HCT116 (cell line): Measurements from ENCODE around the gene TMEM266. TPM values are rescaled to one million over a fixed set of nuclear protein-coding genes. Genes with fewer than 3 reads are reported as not detected.

Experiments used
- ATAC-seq: fragments of 200-7000 bp; cut with Tn5 transposase; 2 replicates; pipeline ENCODE4 v1.9.1; 2020; ENCODE audit warnings: mild to moderate bottlenecking, moderate library complexity
- BruUV-seq: library from RNA; stranded (reverse); fragments of 400-500 nt; replicated peaks from 2 replicates; lab custom pipeline; 2021; lab: Mats Ljungman, UMichigan
- CTCF ChIA-PET: fragments of 300-600 bp; sonication (Branson Sonifier 250); formaldehyde crosslinking; loops from one replicate; lab custom pipeline; 2021; ENCODE audit warnings: antibody characterized with exemption; lab: Charles Lee
- POLR2A ChIA-PET: fragments of 300-600, 350-600 bp; sonication (Branson Sonifier 250); formaldehyde crosslinking; loops from one replicate; lab custom pipeline; 2021; ENCODE audit warnings: antibody characterized with exemption; lab: Charles Lee
- RAD21 ChIA-PET, 2 experiments: fragments of 300-600 bp; sonication (Branson Sonifier 250); formaldehyde crosslinking; loops; one replicate each; lab custom pipeline; 2023; ENCODE audit warnings: low total read pairs in 2 of 2; ENCODE audit not compliant: uncharacterized antibody in 2 of 2, unreplicated experiment in 2 of 2, low non-redundant PET in 1 of 2; lab: Charles Lee
- DNase-seq: peaks from one replicate; pipeline ENCODE4 v3.0.0-alpha.2; 2010; ENCODE audit warnings: low read depth, low spot score
- H2AFZ ChIP-seq: fragments of 200-600 bp; shearing (Covaris generic), sonication (generic); 2 replicates; pipeline ENCODE4 v1.6.1; 2017; ENCODE audit warnings: low read depth, mixed run types, mixed read lengths, antibody characterized with exemption, low read length; ENCODE audit not compliant: poor library complexity, severe bottlenecking
- H3K27ac ChIP-seq: 2 replicates; pipeline ENCODE4 v1.5.1; 2012; ENCODE audit warnings: low read depth, low read length
- H3K27me3 ChIP-seq: fragments of 200-600 bp; sonication (generic); 2 replicates; pipeline ENCODE4 v1.6.1; 2016; ENCODE audit warnings: mixed run types, low read length, mixed read lengths; ENCODE audit not compliant: insufficient read depth
- H3K36me3 ChIP-seq, 2 experiments: fragments of 200-500 bp in 1 of 2; fragments of 200-600 bp in 1 of 2; sonication (Bioruptor generic) in 1 of 2; sonication (generic) in 1 of 2; 2 replicates each; pipeline versions ENCODE4 v1.5.1 to v1.6.1; 2014 to 2016; ENCODE audit warnings: low read length in 2 of 2, inconsistent platforms in 1 of 2, mixed read lengths in 1 of 2, mixed run types in 1 of 2; ENCODE audit not compliant: insufficient read depth in 2 of 2, control insufficient read depth in 1 of 2
- H3K4me1 ChIP-seq, 2 experiments: fragments of 200-600 bp in 1 of 2; sonication (generic) in 1 of 2; 2 replicates each; pipeline versions ENCODE4 v1.5.1 to v1.6.1; 2012 to 2017; ENCODE audit warnings: low read length in 2 of 2, inconsistent platforms in 1 of 2, mild to moderate bottlenecking in 1 of 2, mixed read lengths in 1 of 2, mixed run types in 1 of 2, moderate library complexity in 1 of 2; ENCODE audit not compliant: insufficient read depth in 2 of 2, control insufficient read depth in 1 of 2
- H3K4me2 ChIP-seq: fragments of 200-600 bp; sonication (generic); 2 replicates; pipeline ENCODE4 v1.6.1; 2017; ENCODE audit warnings: mixed run types, low read length, mixed read lengths
- H3K4me3 ChIP-seq, 2 experiments: fragments of 200-600 bp in 1 of 2; sonication (generic) in 1 of 2; replicated peaks in 1 of 2; 2 replicates each; pipeline ENCODE4 v1.5.1; 2011 to 2016; ENCODE audit warnings: low read length in 2 of 2, control low read depth in 1 of 2, low read depth in 1 of 2, mild to moderate bottlenecking in 1 of 2, mixed read lengths in 1 of 2, mixed run types in 1 of 2
- H3K79me2 ChIP-seq: fragments of 200-600 bp; sonication (generic); 2 replicates; pipeline ENCODE4 v1.6.1; 2017; ENCODE audit warnings: mild to moderate bottlenecking, mixed run types, low read length, moderate library complexity, mixed read lengths; ENCODE audit not compliant: insufficient read depth
- H3K9ac ChIP-seq: fragments of 200-600 bp; sonication (generic); 2 replicates; pipeline ENCODE4 v1.6.1; 2016; ENCODE audit warnings: low read length, mixed read lengths
- H3K9me2 ChIP-seq: fragments of 200-600 bp; sonication (generic), shearing (Covaris generic); 2 replicates; pipeline ENCODE4 v1.6.1; 2017; ENCODE audit warnings: mixed run types, mild to moderate bottlenecking, moderate library complexity; ENCODE audit not compliant: insufficient read depth
- H3K9me3 ChIP-seq, 2 experiments: fragments of 200-500 bp in 1 of 2; fragments of 200-600 bp in 1 of 2; sonication (Bioruptor generic) in 1 of 2; sonication (generic) in 1 of 2; 2 replicates each; pipeline ENCODE4 v1.6.1; 2014 to 2017; ENCODE audit warnings: low read length in 2 of 2, mixed read lengths in 2 of 2, inconsistent platforms in 1 of 2, low read depth in 1 of 2, mild to moderate bottlenecking in 1 of 2, mixed run types in 1 of 2, moderate library complexity in 1 of 2; ENCODE audit not compliant: control insufficient read depth in 1 of 2, insufficient read depth in 1 of 2
- H4K20me1 ChIP-seq: fragments of 200-600 bp; sonication (generic), shearing (Covaris generic); 2 replicates; pipeline ENCODE4 v1.6.1; 2017; ENCODE audit warnings: mixed run types, mild to moderate bottlenecking, moderate library complexity; ENCODE audit not compliant: insufficient read depth
- ATF3 ChIP-seq: IDR thresholded peaks from 2 replicates; pipeline ENCODE4 v1.6.1; 2012
- CBX3 ChIP-seq: IDR thresholded peaks from 2 replicates; pipeline ENCODE4 v1.6.1; 2012; ENCODE audit warnings: low read depth
- EGR1 ChIP-seq: IDR thresholded peaks from 2 replicates; pipeline ENCODE4 v1.6.1; 2012; ENCODE audit warnings: low read depth
- ELF1 ChIP-seq: IDR thresholded peaks from 2 replicates; pipeline ENCODE4 v1.6.1; 2012; ENCODE audit warnings: low read depth, borderline replicate concordance
- EZH2 ChIP-seq: fragments of 200-600 bp; sonication (generic); IDR thresholded peaks from 2 replicates; pipeline ENCODE4 v1.6.1; 2017; ENCODE audit warnings: antibody characterized with exemption, mixed run types
- EZH2phosphoT487 ChIP-seq: fragments of 200-600 bp; IDR thresholded peaks from 2 replicates; pipeline ENCODE4 v1.6.1; 2018; ENCODE audit warnings: antibody characterized with exemption, borderline replicate concordance
- POLR2AphosphoS5 ChIP-seq: IDR thresholded peaks from 2 replicates; pipeline ENCODE4 v1.6.1; 2011; ENCODE audit warnings: mild to moderate bottlenecking, low read depth, low read length, moderate library complexity
- RAD21 ChIP-seq: IDR thresholded peaks from 2 replicates; pipeline ENCODE4 v1.6.1; 2012; ENCODE audit warnings: low read depth, mild to moderate bottlenecking
- SIN3A ChIP-seq: IDR thresholded peaks from 2 replicates; pipeline ENCODE4 v1.6.1; 2012; ENCODE audit warnings: low read depth
- SRF ChIP-seq: IDR thresholded peaks from 2 replicates; pipeline ENCODE4 v1.6.1; 2012; ENCODE audit warnings: low read depth
- TCF7L2 ChIP-seq: IDR thresholded peaks from 2 replicates; pipeline ENCODE4 v1.7.0; 2011; ENCODE audit warnings: borderline replicate concordance, inconsistent platforms; ENCODE audit not compliant: insufficient read depth, insufficient read length; ENCODE audit errors: extremely low read depth
- YY1 ChIP-seq: IDR thresholded peaks from 2 replicates; pipeline ENCODE4 v1.6.1; 2011; ENCODE audit warnings: low read length, low read depth, moderate library complexity, mild to moderate bottlenecking; ENCODE audit not compliant: insufficient replicate concordance; ENCODE audit errors: extremely low read depth
- ZFX ChIP-seq: fragments of 450-650 bp; IDR thresholded peaks from 2 replicates; pipeline ENCODE4 v1.6.1; 2017
- intact Hi-C: fragments of 100-400 bp; cut with micrococcal nuclease; formaldehyde crosslinking; loops from 2 replicates; pipeline ENCODE4 v1.10.0; 2022
- total RNA-seq: library from RNA; stranded (reverse); gene quantifications from one replicate; pipeline ENCODE4 v1.2.1, GENCODE V29; 2021; ENCODE audit not compliant: unreplicated experiment
- TF ChIP-seq, protein P1 (sequence below): IDR thresholded peaks from 2 replicates; pipeline ENCODE4 v1.6.1; 2012

Gene TMEM266
- total RNA-seq, 1 experiment from 2014 or later: 0.91 TPM

- Histone ChIP-seq H3K9ac (no peak overlapping the region), H3K79me2 (no peaks in the 10 kb centered on the region), H3K36me3 (no peaks in the 10 kb centered on the region), H3K4me2 (no peak overlapping the region), H3K27me3 (no peaks in the 10 kb centered on the region), H3K4me3 (no peak overlapping the region), H3K9me2 (no peaks in the 10 kb centered on the region), H3K9me3 (peaks cover 0 to 7% of the 10 kb centered on the region in 2 experiments; a peak in 1 of 4 replicates), H2AFZ (no peak overlapping the region), H3K4me1 (no peaks in the 10 kb centered on the region)
- BruUV-seq: no TSS peak
- ChIA-PET RAD21 (no interaction called here), POLR2A (no interaction called here)
- ATAC-seq: no peak
- no peak for DNase-seq
- TF ChIP-seq ATF3 (no peak), RAD21 (no peak), EGR1 (no peak), SRF (no peak), YY1 (no peak), EZH2 (no peak), ELF1 (no peak), SIN3A (no peak), CBX3 (no peak), POLR2AphosphoS5 (no peak), TCF7L2 (no peak), EZH2phosphoT487 (no peak), ZFX (no peak)
- TF ChIP-seq, protein P1, sequence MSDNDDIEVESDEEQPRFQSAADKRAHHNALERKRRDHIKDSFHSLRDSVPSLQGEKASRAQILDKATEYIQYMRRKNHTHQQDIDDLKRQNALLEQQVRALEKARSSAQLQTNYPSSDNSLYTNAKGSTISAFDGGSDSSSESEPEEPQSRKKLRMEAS: no peak
- TF ChIP-seq, all 23 proteins: peak for 0
- CTCF ChIA-PET: no interaction called here
- Histone ChIP-seq H3K27ac (no peak overlapping the region), H4K20me1 (no peaks in the 10 kb centered on the region)
- intact Hi-C loops: no loop called here
These were observed 35.6 kb upstream of the TMEM266 start for GRCh38 chr15:76024021-76024768.
